Embryonic facial prominence (tissue), 1 donor: Measurements from ENCODE around the gene CADM3.

ENCODE experiments used
- DNase-seq: peaks from one replicate; pipeline ENCODE4 v3.0.0-alpha.2; 2016; ENCODE audit errors: extremely low spot score

Gene CADM3, protein sequence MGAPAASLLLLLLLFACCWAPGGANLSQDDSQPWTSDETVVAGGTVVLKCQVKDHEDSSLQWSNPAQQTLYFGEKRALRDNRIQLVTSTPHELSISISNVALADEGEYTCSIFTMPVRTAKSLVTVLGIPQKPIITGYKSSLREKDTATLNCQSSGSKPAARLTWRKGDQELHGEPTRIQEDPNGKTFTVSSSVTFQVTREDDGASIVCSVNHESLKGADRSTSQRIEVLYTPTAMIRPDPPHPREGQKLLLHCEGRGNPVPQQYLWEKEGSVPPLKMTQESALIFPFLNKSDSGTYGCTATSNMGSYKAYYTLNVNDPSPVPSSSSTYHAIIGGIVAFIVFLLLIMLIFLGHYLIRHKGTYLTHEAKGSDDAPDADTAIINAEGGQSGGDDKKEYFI

DNA sequence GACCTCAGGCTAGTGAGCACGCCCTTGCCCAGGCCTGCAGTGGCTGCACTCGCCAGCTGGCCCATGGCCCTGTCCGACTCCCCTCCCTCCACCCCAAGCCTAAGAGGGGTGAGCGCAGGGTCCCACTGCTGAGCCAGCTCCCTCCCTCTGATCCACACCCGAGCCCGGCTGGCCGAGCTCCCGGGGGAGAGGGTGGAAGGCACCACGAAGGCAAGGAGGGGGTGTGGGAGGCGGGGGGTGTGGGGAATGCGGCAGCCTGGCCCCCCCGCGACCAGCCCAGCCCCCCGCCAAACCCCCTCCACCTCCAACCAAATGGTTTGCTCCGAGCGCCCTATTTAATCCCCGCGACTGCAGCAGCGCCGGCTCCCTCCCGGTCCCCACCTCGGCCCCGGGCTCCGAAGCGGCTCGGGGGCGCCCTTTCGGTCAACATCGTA lies at the start of gene CADM3:
Gene CADM3 (plus strand): TSS at position 362 of the 434 bp plus-strand sequence. CDS start 151 bp downstream, outside the sequence.
- DNase-seq: no peak

DNA sequence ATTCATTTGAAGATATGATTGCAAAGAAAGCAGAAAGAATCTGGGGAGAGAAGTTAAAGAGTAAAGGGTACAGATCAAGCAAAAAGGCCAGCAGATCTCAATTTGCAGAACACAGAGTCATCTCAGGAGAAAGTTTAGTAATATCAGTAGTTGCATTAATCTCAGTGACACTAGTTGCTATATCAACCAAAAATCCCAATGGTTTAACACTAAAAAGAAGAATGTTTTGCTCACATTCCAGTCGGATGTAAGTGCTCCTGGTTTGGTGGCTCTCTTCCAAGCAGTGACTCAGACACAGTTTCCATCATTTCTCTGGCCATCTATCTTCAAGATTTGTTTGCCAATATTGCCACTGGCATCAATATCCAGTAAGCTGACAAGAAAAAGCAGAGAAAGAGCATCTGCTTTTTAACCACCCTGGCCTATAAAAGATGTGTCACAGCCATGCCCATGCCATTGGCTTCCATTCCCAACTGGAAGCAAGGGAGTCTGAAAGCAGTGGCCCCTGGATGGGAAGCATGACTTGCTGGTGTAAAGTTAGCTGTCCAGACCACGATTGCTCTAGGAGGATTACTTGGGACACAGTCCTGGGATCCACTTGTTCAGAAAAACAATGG lies 49.3 kb upstream of the CADM3 start:
- DNase-seq: no peak

DNA sequence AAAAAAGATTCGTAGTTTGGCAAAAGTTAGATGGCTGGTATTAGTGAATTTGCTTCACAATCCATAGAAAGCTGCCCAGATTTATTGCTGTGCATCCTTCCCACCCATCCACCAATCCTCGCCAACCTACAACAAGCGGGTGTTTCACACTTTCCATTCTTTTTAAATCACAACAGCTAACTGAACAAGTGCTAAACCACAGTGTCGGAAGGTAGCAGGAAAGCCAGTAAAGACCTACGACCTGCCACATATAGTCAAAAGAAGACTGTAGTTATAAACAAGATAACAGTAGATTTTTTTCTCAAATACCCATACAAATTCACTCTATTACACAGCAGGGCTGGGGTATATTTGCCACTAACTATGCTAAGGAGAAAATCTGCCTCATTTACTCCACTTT lies 47.8 kb upstream of the CADM3 start:
- DNase-seq: no peak

DNA sequence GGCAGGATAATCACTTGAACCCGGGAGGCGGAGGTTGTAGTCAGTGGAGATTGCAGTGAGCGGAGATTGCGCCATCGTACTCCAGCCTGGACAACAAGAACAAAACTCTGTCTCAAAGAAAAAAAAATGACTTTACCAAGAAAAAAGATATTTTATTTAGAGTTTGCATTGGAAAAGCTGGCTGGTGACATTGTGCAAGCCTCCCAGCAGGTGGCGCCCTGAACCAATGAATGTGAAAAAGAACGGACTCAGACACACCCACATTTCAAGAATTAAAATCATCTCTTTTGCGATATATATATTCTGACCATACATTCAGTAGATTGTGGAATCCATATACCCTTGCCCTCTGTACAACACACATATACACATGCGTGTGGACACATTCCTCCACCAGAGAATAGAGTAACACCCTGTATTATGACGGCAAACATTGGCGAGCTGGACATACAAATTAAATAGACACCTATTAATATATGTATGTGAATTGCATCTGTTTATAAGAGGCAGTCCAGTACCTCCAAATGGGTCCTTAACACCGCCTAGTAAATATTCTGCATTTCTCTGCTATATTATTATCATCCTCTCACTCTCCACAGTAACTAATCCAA lies 39.0 kb upstream of the CADM3 start:
- DNase-seq: no peak

DNA sequence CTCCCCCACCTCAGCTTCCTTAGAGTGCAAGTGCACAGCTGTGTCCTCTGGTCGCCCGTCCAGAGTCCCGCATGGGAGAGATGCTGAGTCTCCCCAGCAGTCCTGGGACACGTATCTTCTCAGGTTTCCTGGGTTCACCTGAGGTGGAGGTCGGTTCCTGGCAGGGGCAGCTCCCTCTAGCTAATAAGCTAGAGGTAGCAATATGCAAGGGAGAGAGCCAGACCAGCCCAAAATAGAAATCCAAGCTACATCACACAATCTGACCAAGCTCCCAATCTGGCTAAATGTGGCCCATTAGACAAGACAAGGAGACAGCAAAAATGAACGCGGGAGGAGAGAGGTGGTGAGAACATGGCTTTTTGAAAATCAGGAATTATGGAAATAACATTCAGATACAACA lies 30.9 kb upstream of the CADM3 start:
- no peak for DNase-seq

DNA sequence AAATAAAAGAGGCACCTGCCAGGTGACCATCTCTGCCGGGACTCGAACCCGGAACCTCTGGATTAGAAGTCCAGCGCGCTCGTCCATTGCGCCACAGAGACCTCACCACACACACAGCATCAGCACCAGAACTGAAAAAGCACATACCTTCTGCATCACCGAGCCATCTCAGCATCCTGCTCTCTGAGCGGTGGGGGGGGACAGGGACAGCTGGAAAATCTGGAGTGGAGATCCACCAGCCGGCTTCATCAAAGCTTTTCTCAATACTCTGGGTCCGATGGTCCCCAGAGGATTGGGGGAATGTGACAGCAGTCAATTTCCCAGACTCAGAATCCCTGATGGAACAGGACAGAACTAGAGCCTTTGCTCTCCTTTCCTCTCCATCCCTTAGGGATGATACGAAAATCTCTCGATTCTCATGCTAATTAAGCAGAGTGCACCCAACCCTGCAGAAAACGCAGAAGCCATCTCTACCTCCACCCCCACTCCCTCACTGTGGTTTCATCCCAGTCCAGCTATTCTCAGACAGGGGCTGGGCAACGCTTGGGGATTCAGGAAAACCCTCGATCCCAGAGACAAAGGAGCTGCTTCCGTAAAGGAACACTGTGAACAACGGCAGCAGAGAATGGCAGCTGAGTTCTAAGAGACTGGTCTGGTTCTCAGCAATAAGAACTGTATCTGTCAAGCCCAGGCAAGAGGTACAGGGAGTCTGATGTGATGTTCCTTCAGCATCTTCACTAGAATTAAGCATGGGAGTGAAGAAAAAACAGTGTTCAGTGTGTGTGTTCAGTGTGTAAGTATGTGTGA lies 29.6 kb upstream of the CADM3 start:
- no peak for DNase-seq

DNA sequence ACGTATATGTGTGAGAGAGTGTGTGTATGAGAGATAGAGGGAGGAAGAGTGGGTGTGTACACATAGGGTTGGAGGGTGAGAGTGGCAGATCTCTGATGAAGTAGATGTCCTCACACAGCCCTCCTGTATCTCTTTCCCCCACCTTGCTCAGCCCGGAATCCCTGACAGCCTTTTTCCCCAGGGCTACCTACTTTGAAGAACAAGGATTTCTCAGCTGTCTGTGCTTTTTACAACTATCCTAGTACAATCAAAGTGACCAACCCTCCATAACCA lies 29.1 kb upstream of the CADM3 start:
- no peak for DNase-seq

DNA sequence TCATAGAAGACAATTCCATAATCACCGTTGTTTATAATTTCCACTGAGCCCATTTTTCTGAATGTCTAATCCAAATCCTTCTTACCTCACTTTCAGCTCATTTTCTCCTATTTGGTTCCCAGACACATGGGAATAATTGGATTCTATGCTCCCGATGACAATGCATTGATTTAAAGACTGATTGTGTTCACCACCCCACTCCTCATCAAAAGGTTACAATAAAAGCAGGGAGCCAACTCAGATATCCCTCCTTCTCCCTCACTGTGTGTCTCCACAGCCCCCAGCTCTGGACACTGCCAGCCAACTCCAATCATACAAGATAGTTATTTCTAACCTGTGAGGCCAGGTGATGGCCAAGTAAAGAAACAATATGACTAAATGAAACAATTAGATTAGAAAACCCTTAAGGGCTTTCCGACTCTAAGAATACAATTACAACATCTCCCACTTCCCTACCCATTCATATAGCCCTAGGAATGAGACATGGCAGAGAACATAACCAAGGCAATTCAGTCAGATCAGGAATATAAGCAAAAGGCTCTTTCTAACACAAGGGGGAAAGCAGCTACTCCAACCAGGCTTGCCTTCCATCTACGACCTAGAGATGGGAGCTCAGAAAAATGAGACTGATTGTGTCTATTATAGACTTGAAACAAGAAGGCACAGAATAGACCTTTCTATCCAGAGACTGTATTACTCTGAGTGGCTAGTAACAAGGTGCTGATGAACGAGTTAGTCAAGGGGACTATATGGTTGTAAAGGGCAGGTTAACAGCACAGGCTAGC lies 28.5 kb upstream of the CADM3 start:
- no peak for DNase-seq

DNA sequence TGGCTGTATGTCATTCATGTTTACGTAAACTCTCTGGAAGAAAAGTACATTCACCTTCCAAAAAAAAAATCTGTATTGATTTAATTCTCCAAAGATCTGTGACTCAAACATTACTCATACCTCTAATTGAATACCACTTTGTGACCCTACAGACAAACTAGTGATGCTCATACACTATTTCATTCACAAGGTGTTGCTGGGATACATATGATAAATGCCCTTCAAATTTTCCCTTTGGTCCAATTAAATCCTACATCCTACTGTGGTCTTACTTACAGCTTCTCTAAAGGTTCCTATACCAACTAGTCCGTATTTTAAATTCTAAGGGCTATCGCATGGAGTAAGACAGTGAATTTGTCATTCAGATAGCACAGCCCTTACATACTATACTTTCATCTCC lies 26.8 kb upstream of the CADM3 start:
- DNase-seq: no peak

DNA sequence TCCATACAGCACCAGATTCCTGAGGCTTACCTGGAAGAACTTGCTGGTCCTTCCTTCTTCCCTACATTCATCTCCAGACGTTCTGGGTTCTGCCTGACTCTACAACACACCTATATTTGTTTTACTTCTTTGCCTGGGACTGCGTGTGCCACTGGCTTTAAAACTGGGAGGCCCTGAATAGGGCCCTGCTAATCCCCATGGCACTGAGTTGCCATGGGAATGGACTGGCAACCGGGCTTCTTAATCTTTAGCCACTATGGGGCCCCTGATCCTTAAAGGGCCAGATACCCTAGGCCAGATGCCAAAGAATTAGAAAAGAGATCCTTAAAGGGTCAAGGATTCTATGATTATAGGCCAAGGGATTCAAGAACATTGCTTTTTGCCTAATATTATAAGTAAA lies 24.4 kb upstream of the CADM3 start:
- DNase-seq: no peak

DNA sequence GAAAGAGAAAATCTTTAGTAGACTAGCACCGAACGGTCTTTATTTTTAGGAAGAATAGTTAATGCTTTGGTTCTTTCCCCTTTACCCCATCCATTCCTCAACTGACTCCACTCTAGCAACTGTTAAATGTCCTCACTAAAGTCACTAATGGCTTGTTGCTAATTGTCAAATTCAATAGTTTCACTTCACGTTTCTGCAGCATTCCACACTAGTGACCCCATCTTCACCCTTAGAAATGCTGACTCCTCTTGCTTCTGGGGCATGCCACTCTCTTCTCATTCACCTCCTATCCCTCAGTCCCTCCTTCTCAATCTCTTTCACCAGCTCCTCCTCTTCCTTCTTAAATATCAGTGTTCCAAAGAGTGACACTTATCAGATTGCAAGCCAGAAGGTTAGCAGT lies 19.4 kb upstream of the CADM3 start:
- DNase-seq: no peak

DNA sequence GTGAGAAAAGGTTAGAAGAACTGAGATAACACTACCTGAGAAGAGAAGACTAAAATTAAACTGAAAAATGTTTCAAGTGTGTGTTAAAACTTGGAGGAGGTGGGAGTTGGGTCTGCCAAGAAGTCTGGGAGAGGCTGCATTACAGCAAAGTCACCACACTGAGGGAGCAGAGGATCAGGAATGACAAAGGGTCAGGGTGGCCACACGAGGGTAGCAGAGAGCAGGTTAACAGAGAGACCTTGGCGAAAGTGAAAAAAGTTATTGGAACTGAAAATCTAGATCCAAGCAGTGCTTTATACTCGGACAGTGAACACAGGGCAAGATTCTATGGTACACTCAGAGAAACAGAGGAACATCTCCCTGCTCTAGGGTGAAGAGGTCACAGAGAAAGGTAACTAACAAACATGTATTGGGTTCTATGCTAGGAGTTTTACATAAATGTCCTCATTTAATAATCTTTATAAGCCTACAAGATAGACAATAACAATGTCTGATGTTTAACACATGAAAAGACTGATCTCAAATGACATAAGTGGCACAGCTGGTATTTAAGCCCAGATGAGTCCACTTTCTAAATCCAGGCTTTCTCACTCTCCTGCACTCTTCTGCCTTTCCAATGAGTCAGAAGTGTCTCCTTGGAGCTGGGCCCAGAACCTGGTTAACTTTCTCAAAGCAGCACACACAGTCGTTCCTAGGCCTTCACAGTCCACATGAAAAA lies 10.3 kb upstream of the CADM3 start:
- DNase-seq: peak; percentile 58

DNA sequence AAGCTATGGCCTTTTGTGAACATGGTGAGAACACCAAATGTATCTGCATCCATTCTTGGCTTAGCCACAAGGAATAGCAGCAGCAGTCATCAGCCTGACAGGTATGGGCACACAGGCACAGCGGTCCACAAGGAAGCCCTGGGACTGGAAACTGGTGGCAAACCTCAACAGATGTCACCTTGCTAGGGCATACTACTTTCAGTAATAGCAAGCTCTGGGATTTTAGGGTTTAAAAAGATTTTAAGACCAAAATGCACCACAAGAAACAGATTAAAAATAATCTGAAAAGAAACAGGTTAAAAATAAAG lies 9.7 kb upstream of the CADM3 start:
- DNase-seq: no peak

DNA sequence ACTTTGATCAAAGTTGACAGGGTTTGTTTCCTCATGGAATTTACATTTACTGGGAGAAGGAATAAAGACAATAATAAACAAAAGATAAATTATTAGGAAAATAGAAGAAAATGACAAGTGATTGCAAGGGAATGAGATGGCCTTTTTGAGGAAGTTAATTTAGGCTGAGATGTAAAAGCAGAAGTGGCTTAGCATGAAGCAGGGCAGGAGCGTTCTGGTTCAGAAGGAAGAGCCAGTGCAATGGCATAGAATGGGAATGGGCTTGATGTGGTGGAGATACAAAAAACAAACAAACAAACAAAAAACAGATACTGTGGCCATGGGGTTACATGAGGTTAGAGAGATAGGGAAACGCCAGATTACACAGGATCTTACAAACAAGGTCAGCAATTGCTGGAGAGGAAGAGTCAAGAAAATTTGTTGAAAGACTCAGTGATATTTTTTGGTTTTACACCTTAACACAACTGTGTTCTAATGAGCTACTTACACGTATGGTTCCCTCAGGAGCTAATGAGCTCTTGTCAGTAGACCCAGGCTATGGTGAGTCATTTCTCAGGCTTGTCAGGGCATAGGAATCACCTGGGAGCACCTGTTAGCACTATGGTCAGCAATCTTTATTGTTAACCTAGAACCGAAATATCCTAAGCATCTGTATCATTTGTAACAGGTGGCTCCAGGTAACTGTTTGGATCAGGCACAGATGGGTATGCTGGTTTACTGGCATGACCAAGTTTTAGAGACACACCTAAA lies 8.7 kb upstream of the CADM3 start:
- no peak for DNase-seq

DNA sequence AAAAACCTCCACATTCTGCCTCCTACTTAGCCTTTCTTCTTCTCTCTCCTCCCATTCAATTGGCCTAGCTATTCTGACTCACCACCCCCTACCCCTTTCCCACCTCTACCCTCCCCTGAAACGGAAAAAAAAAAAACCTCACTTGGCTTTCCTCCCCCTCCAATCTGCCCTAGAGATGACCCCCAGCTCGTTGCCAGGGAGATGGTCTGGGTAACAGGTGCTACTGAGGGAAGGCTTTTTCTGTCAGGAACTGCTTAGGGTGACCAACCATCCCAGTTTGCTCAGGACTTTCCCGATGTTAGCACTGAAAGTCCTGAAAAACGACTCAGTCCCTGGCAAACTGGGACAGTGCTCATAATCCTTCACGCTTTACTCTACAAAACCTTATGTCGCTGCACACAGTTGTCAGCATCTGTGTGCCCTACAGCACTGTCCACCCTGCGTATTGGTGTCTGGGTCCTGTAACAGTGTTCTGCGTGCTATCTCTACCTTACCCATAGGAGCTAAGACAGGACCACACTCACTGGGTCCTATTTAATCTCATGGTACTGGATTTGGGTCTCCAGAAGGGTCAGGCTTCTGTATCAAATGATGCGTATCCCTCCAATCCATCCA lies 7.7 kb upstream of the CADM3 start:
- no peak for DNase-seq

DNA sequence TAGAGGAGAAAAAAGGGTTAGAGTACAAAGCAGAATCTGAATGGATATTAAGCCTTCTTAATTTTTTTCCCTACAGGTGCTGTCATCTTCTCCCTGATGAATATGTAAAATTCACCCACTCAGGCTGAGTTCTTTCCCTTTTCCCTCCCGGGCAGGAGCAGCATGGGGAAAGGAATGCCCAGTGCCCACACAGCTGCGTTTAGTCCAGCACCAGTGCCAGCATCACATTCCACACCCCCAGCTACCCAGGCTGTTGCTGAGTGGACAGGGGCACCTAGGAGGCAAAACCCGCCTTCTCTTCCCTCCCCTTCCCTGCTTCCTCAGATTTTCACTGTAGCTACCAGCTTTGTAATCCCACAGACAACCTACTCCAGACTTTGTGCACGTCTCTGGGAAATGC lies 3.4 kb upstream of the CADM3 start:
- DNase-seq: no peak

DNA sequence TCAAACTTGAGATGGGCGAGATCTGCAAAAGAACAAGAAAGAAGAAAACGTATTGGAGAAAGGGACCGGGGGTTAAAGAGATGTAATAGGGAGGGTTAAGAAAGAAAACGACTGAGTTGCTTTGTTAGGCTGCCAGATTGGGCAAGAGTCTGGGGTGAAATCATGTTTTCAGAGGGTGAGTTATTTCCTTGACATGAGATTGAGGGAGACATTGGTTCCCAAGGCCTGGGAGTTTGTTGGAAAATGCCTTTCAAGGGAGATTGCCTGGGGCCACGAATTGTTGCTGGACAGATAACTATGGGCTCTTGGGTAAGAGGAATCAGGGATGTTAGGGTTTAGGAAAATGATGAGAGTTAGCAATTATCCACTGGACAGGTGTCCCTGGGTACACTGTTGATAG lies 776 bp upstream of the CADM3 start:
- no peak for DNase-seq

DNA sequence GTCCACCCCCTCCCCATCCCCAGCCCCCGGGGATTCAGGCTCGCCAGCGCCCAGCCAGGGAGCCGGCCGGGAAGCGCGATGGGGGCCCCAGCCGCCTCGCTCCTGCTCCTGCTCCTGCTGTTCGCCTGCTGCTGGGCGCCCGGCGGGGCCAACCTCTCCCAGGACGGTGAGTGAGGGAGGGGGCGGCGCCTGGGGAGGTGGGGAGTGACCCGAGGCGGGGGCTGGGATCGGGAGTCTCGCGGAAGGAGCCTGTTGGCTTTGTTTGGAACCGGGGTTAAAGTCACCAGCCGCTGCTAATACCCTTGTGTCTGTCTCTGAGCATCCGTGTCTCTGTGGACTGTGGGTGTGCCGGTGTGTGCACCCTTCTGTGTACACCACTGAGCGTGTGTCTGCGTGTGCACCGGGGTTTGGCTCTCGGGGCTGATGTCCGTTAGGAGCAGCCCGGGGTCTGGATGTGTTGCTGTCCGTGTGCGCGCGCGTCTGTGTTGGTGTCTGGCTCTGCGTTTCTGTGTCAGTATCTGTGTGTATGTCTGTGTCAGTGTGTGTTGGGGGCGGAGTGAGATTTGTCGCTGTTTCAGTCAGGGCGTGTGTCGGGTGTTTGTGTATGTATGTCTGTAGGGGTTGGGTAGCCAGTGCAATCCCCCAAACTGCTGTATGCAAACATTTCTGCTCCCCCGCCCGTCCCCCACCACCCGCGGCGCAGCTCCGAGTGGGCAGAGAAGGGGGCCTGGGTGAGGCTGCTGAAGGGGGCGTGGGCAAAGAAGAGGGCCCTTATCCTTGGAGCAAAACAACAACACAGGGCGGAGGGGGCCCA lies 480 bp downstream of the CADM3 start:
- no peak for DNase-seq

DNA sequence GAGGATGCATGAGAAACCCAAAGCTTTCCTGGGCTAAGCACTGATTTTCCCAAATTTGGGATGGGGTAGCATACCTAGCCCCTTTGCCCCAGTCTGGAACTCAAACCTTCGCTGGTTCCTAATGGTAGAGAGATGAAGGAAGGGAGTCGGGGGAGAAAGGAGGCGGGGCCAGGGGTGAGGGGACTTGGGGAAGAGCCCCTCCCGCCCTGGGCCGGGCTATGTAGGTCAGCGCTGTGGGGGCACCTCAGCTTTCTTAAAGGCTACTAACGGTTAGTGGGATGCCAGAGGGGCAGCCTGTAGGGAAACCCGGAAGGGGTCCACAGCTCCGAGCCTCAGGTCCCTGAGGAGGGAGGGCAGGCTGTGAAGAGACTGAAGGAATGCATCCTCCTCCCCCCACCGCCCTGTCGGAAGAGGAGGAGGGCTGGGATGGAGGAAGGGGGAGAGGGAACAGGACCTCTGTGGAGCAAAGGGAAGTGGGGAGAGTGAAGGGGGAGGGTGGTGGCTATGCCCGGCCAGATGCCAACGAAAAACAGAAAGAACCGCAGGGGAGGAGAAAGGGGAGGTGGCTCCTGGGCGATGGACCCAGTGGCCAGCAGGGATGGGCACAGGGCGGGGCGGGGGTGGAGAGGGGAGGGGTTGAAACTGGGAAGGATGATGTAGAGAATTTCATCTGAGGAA lies 1.3 kb downstream of the CADM3 start:
- no peak for DNase-seq
